IPS-NIHi7 (cell line): ENCODE measurements around the gene FLRT1.

Experiments used
- DNase-seq: peaks from one replicate; pipeline ENCODE4 v3.0.0; 2012; ENCODE audit warnings: mixed read lengths; ENCODE audit errors: extremely low spot score

Gene FLRT1

GRCh38 chr11:64084951-64085710 is 49.4 kb downstream of the FLRT1 start:
- DNase-seq: no peak
